Ascending aorta (tissue), 2 donors: ENCODE data around the gene GABARAPL1. TPM values are rescaled to one million over a fixed set of nuclear protein-coding genes. Genes with fewer than 3 reads are reported as not detected.
"Not testable (repeated sequence)": the region's sequence is repeated elsewhere in the genome, so short reads cannot be mapped to it uniquely, and the experiment has no call there.

Experiments
- DNase-seq, 2 donors: peaks; one replicate each; pipeline ENCODE4 v3.0.0-alpha.2; 2019; ENCODE audit warnings: low spot score in 2 of 2
- H3K27ac ChIP-seq, 2 donors: fragments of 200-600 bp; sonication (generic); one replicate each; pipeline ENCODE4 v1.5.1; 2016 to 2017; ENCODE audit warnings: mild to moderate bottlenecking in 1 of 2
- H3K27me3 ChIP-seq: fragments of 200-600 bp; sonication (generic); one replicate; pipeline ENCODE4 v1.5.1; 2017
- H3K36me3 ChIP-seq, 2 donors: fragments of 200-600 bp; sonication (generic); one replicate each; pipeline ENCODE4 v1.5.1; 2016
- H3K4me1 ChIP-seq, 2 donors: fragments of 200-600 bp; sonication (generic); one replicate each; pipeline ENCODE4 v1.5.1; 2016 to 2017; ENCODE audit warnings: mild to moderate bottlenecking in 1 of 2
- H3K4me3 ChIP-seq, 2 donors: fragments of 200-600 bp; sonication (generic); one replicate each; pipeline ENCODE4 v1.5.1; 2016 to 2017; ENCODE audit warnings: mild to moderate bottlenecking in 1 of 2
- H3K9me3 ChIP-seq, 2 donors: fragments of 200-600 bp; sonication (generic); one replicate each; pipeline ENCODE4 v1.5.1; 2016
- intact Hi-C: fragments of 100-400 bp; cut with DNase I; formaldehyde crosslinking; loops from one replicate; pipeline ENCODE4 v1.15.1; 2023
- total RNA-seq: library from RNA; depleted of rRNA; stranded (reverse); fragments of >200 nt; gene quantifications from one replicate; pipeline ENCODE4 v1.1.0, GENCODE V29; 2016
- TF ChIP-seq, protein P1 (sequence below), 3 experiments: fragments of 200-600 bp in 2 of 3; fragments of 450-650 bp in 1 of 3; sonication (generic) in 2 of 3; IDR thresholded peaks; one replicate each; pipeline ENCODE4 v1.5.1; 2016 to 2019; ENCODE audit warnings: antibody characterized with exemption in 3 of 3, mild to moderate bottlenecking in 1 of 3, moderate library complexity in 1 of 3

The GABARAPL1 gene
- total RNA-seq, 1 donor from 2014 or later, result 239 TPM

DNA sequence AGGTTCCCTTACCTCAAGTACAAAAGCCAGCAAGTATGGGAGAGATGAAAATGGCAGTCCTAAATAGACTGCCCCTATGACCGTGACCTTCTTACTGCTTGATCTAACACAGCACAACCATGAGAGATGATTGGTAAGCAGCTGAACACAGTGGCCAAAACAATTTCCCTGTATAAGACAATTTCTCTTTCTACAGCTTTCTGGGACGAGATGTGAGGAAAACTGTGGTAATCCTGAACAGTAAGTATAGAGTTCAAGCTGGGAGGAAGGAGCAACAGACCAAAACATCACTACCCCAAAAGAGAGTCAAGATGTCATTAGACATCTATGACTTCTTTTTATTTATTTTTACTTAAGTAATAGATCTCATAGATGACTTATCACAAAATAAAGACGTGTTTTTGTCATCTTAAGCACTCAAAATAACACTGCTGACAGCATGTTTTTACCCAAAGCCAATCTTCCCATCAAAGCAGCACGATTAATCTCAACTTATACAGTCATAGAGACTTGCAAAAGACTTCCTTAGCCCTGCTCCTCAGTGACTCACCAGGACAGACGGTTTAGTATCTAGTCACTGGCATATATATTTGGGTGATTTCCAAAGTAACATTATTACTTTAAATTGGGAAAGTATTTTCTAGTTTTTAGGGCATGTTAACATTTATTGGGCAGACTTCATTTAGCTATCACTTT, 30.2 kb upstream of the GABARAPL1 start:
- no peaks in the 10 kb centered on the region for H3K36me3 ChIP-seq
- no peaks in the 10 kb centered on the region for H3K9me3 ChIP-seq
- DNase-seq, result no peak
- intact Hi-C loops, result no loop called here
- no peak overlapping the region for H3K4me3 ChIP-seq
- no peak overlapping the region for H3K27ac ChIP-seq
- TF ChIP-seq, protein P1, sequence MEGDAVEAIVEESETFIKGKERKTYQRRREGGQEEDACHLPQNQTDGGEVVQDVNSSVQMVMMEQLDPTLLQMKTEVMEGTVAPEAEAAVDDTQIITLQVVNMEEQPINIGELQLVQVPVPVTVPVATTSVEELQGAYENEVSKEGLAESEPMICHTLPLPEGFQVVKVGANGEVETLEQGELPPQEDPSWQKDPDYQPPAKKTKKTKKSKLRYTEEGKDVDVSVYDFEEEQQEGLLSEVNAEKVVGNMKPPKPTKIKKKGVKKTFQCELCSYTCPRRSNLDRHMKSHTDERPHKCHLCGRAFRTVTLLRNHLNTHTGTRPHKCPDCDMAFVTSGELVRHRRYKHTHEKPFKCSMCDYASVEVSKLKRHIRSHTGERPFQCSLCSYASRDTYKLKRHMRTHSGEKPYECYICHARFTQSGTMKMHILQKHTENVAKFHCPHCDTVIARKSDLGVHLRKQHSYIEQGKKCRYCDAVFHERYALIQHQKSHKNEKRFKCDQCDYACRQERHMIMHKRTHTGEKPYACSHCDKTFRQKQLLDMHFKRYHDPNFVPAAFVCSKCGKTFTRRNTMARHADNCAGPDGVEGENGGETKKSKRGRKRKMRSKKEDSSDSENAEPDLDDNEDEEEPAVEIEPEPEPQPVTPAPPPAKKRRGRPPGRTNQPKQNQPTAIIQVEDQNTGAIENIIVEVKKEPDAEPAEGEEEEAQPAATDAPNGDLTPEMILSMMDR (IDR thresholded peaks at IDR 0.05), result no peak
- no peaks in the 10 kb centered on the region for H3K27me3 ChIP-seq
- no peaks in the 10 kb centered on the region for H3K4me1 ChIP-seq

- Histone ChIP-seq H3K27ac (no peak overlapping the region), H3K4me3 (no peak overlapping the region), H3K36me3 (no peaks in the 10 kb centered on the region), H3K9me3 (no peaks in the 10 kb centered on the region), H3K4me1 (no peaks in the 10 kb centered on the region), H3K27me3 (no peaks in the 10 kb centered on the region)
- DNase-seq, result no peak
- intact Hi-C loops, result no loop called here
- TF ChIP-seq, protein P1 (IDR thresholded peaks at IDR 0.05), result no peak
Observed at GRCh38 chr12:10184261-10184843, 28.3 kb upstream of the GABARAPL1 start.

DNA sequence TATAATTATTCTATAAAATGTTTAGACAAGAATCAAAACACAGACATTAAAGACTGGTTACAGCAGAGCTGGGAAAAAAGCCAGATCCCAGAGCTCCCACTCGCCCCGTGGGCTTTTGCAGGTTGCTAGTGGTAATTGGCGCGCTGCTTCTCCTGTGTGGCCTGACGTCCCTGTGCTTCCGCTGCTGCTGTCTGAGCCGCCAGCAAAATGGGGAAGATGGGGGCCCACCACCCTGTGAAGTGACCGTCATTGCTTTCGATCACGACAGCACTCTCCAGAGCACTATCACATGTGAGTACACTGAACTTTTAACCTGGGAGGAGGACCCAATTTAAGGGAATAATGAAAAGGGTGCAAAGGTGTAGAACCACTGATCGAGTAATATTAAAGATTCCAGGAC, 26.4 kb upstream of the GABARAPL1 start:
- H3K9me3 ChIP-seq, result no peaks in the 10 kb centered on the region
- no peak overlapping the region for H3K4me3 ChIP-seq
- no peak for DNase-seq
- intact Hi-C loops, result no loop called here
- H3K27me3 ChIP-seq, result no peaks in the 10 kb centered on the region
- TF ChIP-seq, protein P1 (IDR thresholded peaks at IDR 0.05), result no peak
- no peaks in the 10 kb centered on the region for H3K4me1 ChIP-seq
- H3K27ac ChIP-seq, result no peak overlapping the region
- H3K36me3 ChIP-seq, result no peaks in the 10 kb centered on the region

GRCh38 chr12:10186958-10187357, 25.7 kb upstream of the GABARAPL1 start:
- DNase-seq, H3K27me3 ChIP-seq, H3K9me3 ChIP-seq, H3K36me3 ChIP-seq, H3K4me3 ChIP-seq, H3K4me1 ChIP-seq, intact Hi-C loops, H3K27ac ChIP-seq: not testable (repeated sequence)

- H3K9me3 ChIP-seq, result no peaks in the 10 kb centered on the region
- no peak overlapping the region for H3K27ac ChIP-seq
- H3K27me3 ChIP-seq, result no peaks in the 10 kb centered on the region
- no peak overlapping the region for H3K4me3 ChIP-seq
- DNase-seq, result no peak
- H3K36me3 ChIP-seq, result no peaks in the 10 kb centered on the region
- TF ChIP-seq, protein P1 (IDR thresholded peaks at IDR 0.05), result no peak
- no peaks in the 10 kb centered on the region for H3K4me1 ChIP-seq
- intact Hi-C loops, result loop anchor here (1.0 kb wide), 1 partner anchor 36 kb away; no protein-coding TSS in a partner anchor
Observed at GRCh38 chr12:10189653-10190052, 23.0 kb upstream of the GABARAPL1 start.

GRCh38 chr12:10190558-10191388, 21.9 kb upstream of the GABARAPL1 start:
- Histone ChIP-seq H3K27me3 (no peaks in the 10 kb centered on the region), H3K4me1 (no peaks in the 10 kb centered on the region), H3K36me3 (no peaks in the 10 kb centered on the region), H3K27ac (no peak overlapping the region), H3K9me3 (no peaks in the 10 kb centered on the region), H3K4me3 (no peak overlapping the region)
- TF ChIP-seq, protein P1 (IDR thresholded peaks at IDR 0.05), result peak; percentile 34 to 71 (median 64)
- DNase-seq, result peak in 1 of 2 donors; percentile 78
- intact Hi-C loops, result loop anchor here (1.0 kb wide), 1 partner anchor 37 kb away; no protein-coding TSS in a partner anchor
